IMR-90 (cell line): Measurements from ENCODE around the gene MYBPHL. TPM values are rescaled to one million over a fixed set of nuclear protein-coding genes. Genes with fewer than 3 reads are reported as not detected.

Experiments used
- ATAC-seq: fragments of 200-7000 bp; cut with Tn5 transposase; 2 replicates; pipeline ENCODE4 v1.9.1; 2020; ENCODE audit warnings: low read depth, mild to moderate bottlenecking, moderate library complexity
- BruUV-seq: library from RNA; stranded (reverse); fragments of 400-500 nt; replicated peaks from 2 replicates; lab custom pipeline; 2021; lab: Mats Ljungman, UMichigan
- CTCF ChIA-PET: fragments of 300-600 bp; formaldehyde crosslinking; extraction: SDS; loops from one replicate; lab custom pipeline; 2021; ENCODE audit warnings: antibody characterized with exemption; lab: Yijun Ruan, JAX
- POLR2A ChIA-PET: fragments of 300-600 bp; sonication (Branson Sonifier 250); formaldehyde crosslinking; loops from one replicate; lab custom pipeline; 2022; ENCODE audit warnings: antibody characterized with exemption; ENCODE audit not compliant: unreplicated experiment; lab: Charles Lee
- DNase-seq: peaks from one replicate; pipeline ENCODE4 v3.0.0; 2013
- H2AFZ ChIP-seq: replicated peaks from 2 replicates; pipeline ENCODE3; 2013; ENCODE audit warnings: low read length, mild to moderate bottlenecking; ENCODE audit not compliant: poor library complexity
- H2AK5ac ChIP-seq: 2 replicates; pipeline ENCODE4 v1.6.1; 2013; ENCODE audit warnings: low read depth, low read length, inconsistent platforms
- H2AK9ac ChIP-seq: replicated peaks from 2 replicates; pipeline ENCODE3; 2013; ENCODE audit warnings: mild to moderate bottlenecking, low read depth, low read length, moderate library complexity; ENCODE audit not compliant: poor library complexity
- H2BK120ac ChIP-seq: 2 replicates; pipeline ENCODE4 v1.6.1; 2013; ENCODE audit warnings: low read depth, low read length, inconsistent platforms
- H2BK15ac ChIP-seq: 3 replicates; pipeline ENCODE4 v1.6.1; 2013; ENCODE audit warnings: low read depth, low read length, inconsistent platforms
- H2BK20ac ChIP-seq: 2 replicates; pipeline ENCODE4 v1.6.1; 2013; ENCODE audit warnings: low read depth, mild to moderate bottlenecking, inconsistent platforms, low read length, moderate library complexity
- H2BK5ac ChIP-seq: 2 replicates; pipeline ENCODE4 v1.6.1; 2013; ENCODE audit warnings: mild to moderate bottlenecking, low read depth, low read length, inconsistent platforms; ENCODE audit not compliant: poor library complexity, severe bottlenecking
- H3K14ac ChIP-seq: replicated peaks from 2 replicates; pipeline ENCODE4 v1.6.1; 2013; ENCODE audit warnings: low read depth, low read length, inconsistent platforms
- H3K18ac ChIP-seq: 2 replicates; pipeline ENCODE4 v1.6.1; 2013; ENCODE audit warnings: low read depth, low read length, control low read depth
- H3K23ac ChIP-seq: 2 replicates; pipeline ENCODE4 v1.6.1; 2013; ENCODE audit warnings: low read depth, low read length, inconsistent platforms
- H3K27ac ChIP-seq: 2 replicates; pipeline ENCODE4 v1.5.1; 2013; ENCODE audit warnings: mild to moderate bottlenecking, control low read depth, low read length; ENCODE audit not compliant: insufficient read depth
- H3K27me3 ChIP-seq: 2 replicates; pipeline ENCODE4 v1.6.1; 2013; ENCODE audit warnings: low read length; ENCODE audit not compliant: control insufficient read depth, insufficient read depth
- H3K36me3 ChIP-seq: 2 replicates; pipeline ENCODE4 v1.6.1; 2013; ENCODE audit warnings: low read length, mixed read lengths; ENCODE audit not compliant: control insufficient read depth, insufficient read depth
- H3K4ac ChIP-seq: 2 replicates; pipeline ENCODE4 v1.6.1; 2013; ENCODE audit warnings: low read depth, low read length, inconsistent platforms
- H3K4me1 ChIP-seq: 2 replicates; pipeline ENCODE4 v1.6.1; 2013; ENCODE audit warnings: low read length, mixed read lengths; ENCODE audit not compliant: control insufficient read depth, insufficient read depth
- H3K4me2 ChIP-seq: 2 replicates; pipeline ENCODE4 v1.6.1; 2013; ENCODE audit warnings: low read depth, mild to moderate bottlenecking, control low read depth, low read length, moderate library complexity
- H3K4me3 ChIP-seq: 2 replicates; pipeline ENCODE4 v1.5.1; 2013; ENCODE audit warnings: low read depth, mild to moderate bottlenecking, control low read depth, low read length, moderate library complexity; ENCODE audit not compliant: insufficient read depth
- H3K56ac ChIP-seq: 2 replicates; pipeline ENCODE4 v1.6.1; 2013; ENCODE audit warnings: low read length, inconsistent platforms; ENCODE audit not compliant: insufficient read depth; ENCODE audit errors: extremely low read depth
- H3K79me1 ChIP-seq, 2 experiments: 2 replicates each; pipeline ENCODE4 v1.6.1; 2013; ENCODE audit warnings: low read length in 2 of 2, inconsistent platforms in 1 of 2, low read depth in 1 of 2
- H3K9ac ChIP-seq: 2 replicates; pipeline ENCODE4 v1.6.1; 2013; ENCODE audit warnings: low read depth, low read length, control low read depth
- H3K9me1 ChIP-seq: 2 replicates; pipeline ENCODE4 v1.6.1; 2013; ENCODE audit warnings: low read length, inconsistent platforms; ENCODE audit not compliant: insufficient read depth
- H3K9me3 ChIP-seq: 2 replicates; pipeline ENCODE4 v1.6.1; 2013; ENCODE audit warnings: low read length; ENCODE audit not compliant: control insufficient read depth, insufficient read depth
- H4K20me1 ChIP-seq: 2 replicates; pipeline ENCODE4 v1.6.1; 2013; ENCODE audit warnings: low read length, inconsistent platforms; ENCODE audit not compliant: insufficient read depth
- H4K5ac ChIP-seq: 2 replicates; pipeline ENCODE4 v1.6.1; 2013; ENCODE audit warnings: mild to moderate bottlenecking, low read depth, low read length, control low read depth
- H4K8ac ChIP-seq, 2 experiments: 2 replicates each; pipeline ENCODE4 v1.6.1; 2013; ENCODE audit warnings: low read depth in 2 of 2, low read length in 2 of 2, control low read depth in 1 of 2, inconsistent platforms in 1 of 2
- H4K91ac ChIP-seq: 2 replicates; pipeline ENCODE4 v1.6.1; 2013; ENCODE audit warnings: low read depth, low read length, inconsistent platforms; ENCODE audit not compliant: insufficient read depth
- NFE2L2 ChIP-seq: fragments of 150-350 bp; IDR thresholded peaks from 2 replicates; pipeline ENCODE4 v1.6.1; 2016; ENCODE audit warnings: low read depth, mild to moderate bottlenecking, low read length
- POLR2A ChIP-seq: IDR thresholded peaks from 2 replicates; pipeline ENCODE4 v1.6.1; 2012; ENCODE audit warnings: mild to moderate bottlenecking, low read depth, low read length
- RAD21 ChIP-seq: IDR thresholded peaks from 2 replicates; pipeline ENCODE4 v1.6.1; 2012; ENCODE audit warnings: low read length, improper control_type of control experiment
- RFX5 ChIP-seq: IDR thresholded peaks from 2 replicates; pipeline ENCODE4 v1.8.0; 2012; ENCODE audit warnings: low read depth, mild to moderate bottlenecking, low read length, moderate library complexity
- dilution Hi-C: fragments of 300-500 bp; cut with HindIII; formaldehyde crosslinking; loops from one replicate; pipeline ENCODE4 v1.14.3; 2018; ENCODE audit warnings: low sequenced_read_pairs; ENCODE audit not compliant: unreplicated experiment
- in situ Hi-C: fragments of 300-500 bp; cut with MboI; formaldehyde crosslinking; loops from 3 replicates; pipeline ENCODE4 v1.14.3; 2019; ENCODE audit warnings: low sequenced_read_pairs, inconsistent platforms, mixed read lengths
- intact Hi-C: fragments of 100-400 bp; cut with micrococcal nuclease; formaldehyde crosslinking; loops from 2 replicates; pipeline ENCODE4 v1.10.0; 2022
- polyA plus RNA-seq, 3 experiments: library from polyadenylated mRNA; depleted of rRNA; stranded (reverse); fragments of >200 nt; gene quantifications; 2 replicates each; pipeline ENCODE4 v1.2.3, GENCODE V29; 2012; ENCODE audit warnings: low replicate concordance in 1 of 3
- total RNA-seq: library from RNA; depleted of rRNA; stranded (reverse); fragments of >200 nt; gene quantifications from 2 replicates; pipeline ENCODE4 v1.2.3, GENCODE V29; 2012
- TF ChIP-seq, protein P1 (sequence below): fragments of 150-350 bp; IDR thresholded peaks from 2 replicates; pipeline ENCODE4 v1.6.1; 2016; ENCODE audit warnings: low read depth, mild to moderate bottlenecking, low read length, moderate library complexity, borderline replicate concordance

MYBPHL gene
- total and polyA plus RNA-seq, 2 of the 4 experiments (the other 2 are of a cell fraction): 0.07 TPM; not detected in 1

DNA sequence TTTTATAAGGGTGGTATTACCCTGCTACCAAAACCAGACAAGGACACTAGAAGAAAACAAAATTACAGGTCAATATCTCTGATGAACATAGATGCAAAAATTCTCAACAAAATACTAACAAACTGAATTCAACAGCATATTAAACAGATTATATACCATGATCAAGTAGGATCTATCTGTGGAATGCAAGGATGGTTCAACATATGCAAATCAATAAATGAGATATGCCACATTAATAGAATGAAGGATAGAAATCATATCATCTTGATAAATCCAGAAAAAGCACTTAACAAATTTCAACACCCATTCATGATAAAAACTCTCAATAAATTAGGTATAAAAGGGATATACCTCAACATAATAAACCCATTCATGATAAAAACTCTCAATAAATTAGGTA, 24.3 kb upstream of the MYBPHL start:
- Histone ChIP-seq H3K27me3 (no peaks in the 10 kb centered on the region), H3K4me1 (no peaks in the 10 kb centered on the region), H3K9me3 (peaks cover 4% of the 10 kb centered on the region), H3K23ac (no peak overlapping the region), H4K20me1 (no peaks in the 10 kb centered on the region), H4K8ac (no peak overlapping the region), H4K91ac (no peak overlapping the region), H3K4me3 (no peak overlapping the region), H2BK20ac (no peak overlapping the region), H3K9me1 (peaks cover 3% of the 10 kb centered on the region; the same call in 1 of the 2 replicates), H3K4ac (no peak overlapping the region), H3K79me1 (peaks cover 0 to 3% of the 10 kb centered on the region in 2 experiments; a peak in 1 of 4 replicates), H3K4me2 (no peak overlapping the region), H2AK9ac (no peak overlapping the region), H2AFZ (no peak overlapping the region), H4K5ac (no peak overlapping the region), H2BK15ac (no peak overlapping the region), H3K56ac (no peak overlapping the region), H2AK5ac (no peak overlapping the region), H3K14ac (no peak overlapping the region), H2BK120ac (no peak overlapping the region), H3K27ac (no peak overlapping the region), H3K9ac (no peak overlapping the region), H3K36me3 (peaks cover 25% of the 10 kb centered on the region), H2BK5ac (no peak overlapping the region), H3K18ac (no peak overlapping the region)
- in situ Hi-C loops (no loop called here), intact Hi-C loops (no loop called here), dilution Hi-C loops (loop anchor here (25.0 kb wide), 1 partner anchor 119 kb away; the partner anchor contains the start of gene SARS1)
- TF ChIP-seq POLR2A (no peak), RFX5 (no peak), NFE2L2 (no peak), RAD21 (no peak)
- TF ChIP-seq, protein P1, sequence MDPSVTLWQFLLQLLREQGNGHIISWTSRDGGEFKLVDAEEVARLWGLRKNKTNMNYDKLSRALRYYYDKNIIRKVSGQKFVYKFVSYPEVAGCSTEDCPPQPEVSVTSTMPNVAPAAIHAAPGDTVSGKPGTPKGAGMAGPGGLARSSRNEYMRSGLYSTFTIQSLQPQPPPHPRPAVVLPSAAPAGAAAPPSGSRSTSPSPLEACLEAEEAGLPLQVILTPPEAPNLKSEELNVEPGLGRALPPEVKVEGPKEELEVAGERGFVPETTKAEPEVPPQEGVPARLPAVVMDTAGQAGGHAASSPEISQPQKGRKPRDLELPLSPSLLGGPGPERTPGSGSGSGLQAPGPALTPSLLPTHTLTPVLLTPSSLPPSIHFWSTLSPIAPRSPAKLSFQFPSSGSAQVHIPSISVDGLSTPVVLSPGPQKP: no peak
- DNase-seq (no peak), ATAC-seq (no peak)
- CTCF ChIA-PET: no interaction called here
- no TSS peak for BruUV-seq
- POLR2A ChIA-PET: no interaction called here
